GM12864 (cell line): ENCODE data around the gene CDX2.

Experiments
- DNase-seq: peaks from one replicate; pipeline ENCODE4 v3.0.0-alpha.2; 2011; ENCODE audit warnings: low read depth
- H3K4me3 ChIP-seq: 2 replicates; pipeline ENCODE4 v1.5.1; 2011; ENCODE audit warnings: mild to moderate bottlenecking, low read depth, low read length, control low read depth
- CTCF ChIP-seq: IDR thresholded peaks from 2 replicates; pipeline ENCODE4 v1.5.1; 2011; ENCODE audit warnings: low read depth, mild to moderate bottlenecking, moderate library complexity, low read length, control low read depth, inconsistent platforms; ENCODE audit errors: missing control alignments

The CDX2 gene

GRCh38 chr13:28002886-28003698 lies 34.0 kb upstream of the CDX2 start:
- H3K4me3 ChIP-seq, result no peak overlapping the region
- TF ChIP-seq CTCF, result no peak
- DNase-seq, result no peak

DNA sequence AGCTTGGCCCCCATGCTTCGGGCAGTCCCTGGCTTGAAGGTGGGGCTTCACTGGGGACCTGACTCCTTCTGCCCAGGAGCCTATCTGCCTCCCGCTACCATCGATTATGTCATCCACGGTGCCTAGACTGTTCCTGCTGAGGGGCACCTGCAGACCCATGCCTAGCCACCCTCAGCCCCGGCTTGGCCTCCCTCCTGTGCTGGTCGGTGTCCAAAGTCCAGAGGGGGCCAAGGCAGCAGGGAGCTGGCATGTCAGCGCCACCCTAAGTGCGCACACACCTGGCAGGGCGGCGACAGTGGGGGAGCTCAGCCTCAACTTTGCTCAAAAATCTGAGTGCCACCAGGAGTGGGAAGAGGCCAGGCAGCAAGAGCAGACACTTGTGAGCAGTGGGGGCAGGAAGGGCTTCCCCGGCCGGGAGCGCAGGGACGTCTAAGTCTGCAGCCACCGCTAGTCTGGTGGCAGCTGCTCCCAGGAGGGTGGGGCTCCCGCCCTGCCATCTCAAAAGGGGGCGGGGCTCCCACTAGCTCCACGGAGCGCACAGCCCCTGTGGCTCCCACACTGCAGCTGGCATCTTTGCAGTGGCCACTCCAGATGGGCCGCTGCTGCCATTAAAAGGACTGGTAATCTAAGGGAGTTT lies 32.8 kb upstream of the CDX2 start:
- TF ChIP-seq CTCF, result no peak
- DNase-seq, result no peak
- no peak overlapping the region for H3K4me3 ChIP-seq

GRCh38 chr13:28001049-28001448 lies 31.9 kb upstream of the CDX2 start:
- no peak for TF ChIP-seq CTCF
- no peak overlapping the region for H3K4me3 ChIP-seq
- DNase-seq, result no peak

DNA sequence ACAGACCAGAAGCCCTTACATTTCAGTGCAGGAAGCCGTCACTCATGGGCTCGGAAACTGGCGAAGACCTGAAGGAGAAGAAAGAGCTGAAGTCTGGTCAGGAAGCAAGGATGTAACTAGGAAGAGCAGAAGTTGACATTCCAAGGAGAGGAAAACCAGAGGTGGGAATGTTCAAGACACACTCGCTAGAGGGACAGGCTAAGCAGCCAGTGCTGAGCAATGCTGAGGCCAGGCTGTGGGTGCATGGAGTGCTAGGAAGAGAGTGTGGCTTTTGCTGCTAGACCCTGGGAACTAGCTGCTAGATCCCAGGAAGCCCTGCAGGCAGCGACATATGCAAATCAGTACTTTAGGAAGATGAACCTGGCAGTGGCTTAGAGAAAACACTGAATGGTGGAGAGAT lies 31.5 kb upstream of the CDX2 start:
- no peak for DNase-seq
- TF ChIP-seq CTCF, result no peak

GRCh38 chr13:27997904-27998522 lies 28.9 kb upstream of the CDX2 start:
- DNase-seq, result peak; percentile 7
- H3K4me3 ChIP-seq, result no peak overlapping the region
- peak; percentile 67 for TF ChIP-seq CTCF

More for the DNA sequence above, 31.5 kb upstream of the CDX2 start:
- H3K4me3 ChIP-seq, result no peak overlapping the region

- TF ChIP-seq CTCF, result no peak
- no peak for DNase-seq
- no peak overlapping the region for H3K4me3 ChIP-seq
Observed at GRCh38 chr13:27991881-27992280, 22.8 kb upstream of the CDX2 start.
